ENCODE results near the gene FOXC2. TPM values are rescaled to one million over a fixed set of nuclear protein-coding genes. Genes with fewer than 3 reads are reported as not detected.
A peak's percentile ranks its signal among the peaks of the same experiment; 100 is the strongest.

Gene FOXC2
- total and polyA plus RNA-seq, 2 donors (not counting 3 experiments of a cell fraction or from before 2014, with no cell fraction given), result 7.7 to 44.0 TPM

DNA sequence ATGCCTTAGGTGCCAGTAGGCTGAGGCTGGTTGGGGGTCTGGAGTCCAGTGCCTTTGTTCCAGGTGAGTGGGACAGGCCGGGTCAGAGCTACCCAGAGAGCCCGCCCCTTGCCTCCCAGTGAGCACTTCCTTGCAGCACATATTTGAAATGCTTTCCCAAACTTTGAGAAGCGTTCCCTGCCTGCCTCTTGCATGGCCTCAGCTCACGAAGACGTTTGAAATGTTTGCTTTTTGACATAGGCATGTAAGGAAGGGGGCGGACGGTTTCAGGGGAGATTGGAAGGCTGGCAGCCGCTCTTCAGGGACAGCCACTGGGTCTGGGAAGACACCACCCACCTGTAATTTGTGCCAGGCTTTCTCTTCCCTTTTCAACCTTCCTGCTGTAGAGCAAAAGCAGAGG is 6.6 kb downstream of the FOXC2 start:
- POLR2A ChIA-PET, result no interaction called here
- Histone ChIP-seq H3K9ac (replicated peaks; ENCODE audit: extremely low read depth, insufficient read depth, low read length) (no peak overlapping the region), H4K20me1 (replicated peaks; ENCODE audit: control insufficient read depth, extremely low read depth, insufficient read depth, low read length) (no peaks in the 10 kb centered on the region), H3K27ac (ENCODE audit: insufficient read depth, low read depth, low read length) (peak overlapping the region; percentile 78), H3K9me1 (replicated peaks; ENCODE audit: control insufficient read depth, extremely low read depth, insufficient read depth, low read length) (no peaks in the 10 kb centered on the region), H3K36me3 (ENCODE audit: control insufficient read depth in 2 of 2, extremely low read depth in 1 of 2, insufficient read depth in 2 of 2, low read length in 2 of 2) (peaks cover 5 to 10% of the 10 kb centered on the region in 2 experiments), H3K27me3 (ENCODE audit: control insufficient read depth in 2 of 2, insufficient read depth in 2 of 2, low read length in 2 of 2) (no peaks in the 10 kb centered on the region), H3K4me2 (ENCODE audit: insufficient read depth, low read length) (peak overlapping the region; percentile 76), H3K4me3 (replicated peaks in 1 of 3; ENCODE audit: insufficient read depth in 1 of 3, low read depth in 1 of 3, low read length in 3 of 3) (no peak overlapping the region), H2AFZ (ENCODE audit: low read depth, low read length) (no peak overlapping the region), H3K9me3 (replicated peaks; ENCODE audit: control insufficient read depth, insufficient read depth, low read length) (no peaks in the 10 kb centered on the region), H3K4me1 (ENCODE audit: control insufficient read depth, extremely low read depth, insufficient read depth, low read length) (peaks cover 56% of the 10 kb centered on the region), H3K79me2 (ENCODE audit: control insufficient read depth, insufficient read depth, low read length) (peaks cover 89% of the 10 kb centered on the region)
- no peak for TF ChIP-seq MYC (IDR thresholded peaks at IDR 0.05; ENCODE audit: low read depth, low read length)
- no peak for TF ChIP-seq EZH2 (IDR thresholded peaks at IDR 0.05; ENCODE audit: borderline replicate concordance, low read depth, low read length, severe bottlenecking)
- peak; percentile 61 for TF ChIP-seq POLR2A (IDR thresholded peaks at IDR 0.05; ENCODE audit: low read depth, low read length)
- TF ChIP-seq POLR2AphosphoS5 (IDR thresholded peaks at IDR 0.05; ENCODE audit: insufficient read depth, low read depth, low read length), result no peak
- no peak for TF ChIP-seq MAX (IDR thresholded peaks at IDR 0.05; ENCODE audit: insufficient read depth, insufficient read length)
- no peak for TF ChIP-seq JUN (IDR thresholded peaks at IDR 0.05; ENCODE audit: borderline replicate concordance, insufficient read depth, insufficient read length, low read depth)
- FAIRE-seq (peak; percentile 40), DNase-seq (ENCODE audit: low read depth, low spot score) (no peak)
- intact Hi-C loops (cut with micrococcal nuclease) (no loop called here), dilution Hi-C loops (cut with MboI; ENCODE audit: extremely low pct_ligation_motif_present, low sequenced_read_pairs) (no loop called here)
- CTCF ChIA-PET, result interaction anchor here (1.1 to 1.5 kb wide), 4 partner anchors 9 to 489 kb away, joined by 3 to 4 read pairs (median 3); no protein-coding TSS in a partner anchor
- no TSS peak for BruUV-seq (replicated peaks)

DNA sequence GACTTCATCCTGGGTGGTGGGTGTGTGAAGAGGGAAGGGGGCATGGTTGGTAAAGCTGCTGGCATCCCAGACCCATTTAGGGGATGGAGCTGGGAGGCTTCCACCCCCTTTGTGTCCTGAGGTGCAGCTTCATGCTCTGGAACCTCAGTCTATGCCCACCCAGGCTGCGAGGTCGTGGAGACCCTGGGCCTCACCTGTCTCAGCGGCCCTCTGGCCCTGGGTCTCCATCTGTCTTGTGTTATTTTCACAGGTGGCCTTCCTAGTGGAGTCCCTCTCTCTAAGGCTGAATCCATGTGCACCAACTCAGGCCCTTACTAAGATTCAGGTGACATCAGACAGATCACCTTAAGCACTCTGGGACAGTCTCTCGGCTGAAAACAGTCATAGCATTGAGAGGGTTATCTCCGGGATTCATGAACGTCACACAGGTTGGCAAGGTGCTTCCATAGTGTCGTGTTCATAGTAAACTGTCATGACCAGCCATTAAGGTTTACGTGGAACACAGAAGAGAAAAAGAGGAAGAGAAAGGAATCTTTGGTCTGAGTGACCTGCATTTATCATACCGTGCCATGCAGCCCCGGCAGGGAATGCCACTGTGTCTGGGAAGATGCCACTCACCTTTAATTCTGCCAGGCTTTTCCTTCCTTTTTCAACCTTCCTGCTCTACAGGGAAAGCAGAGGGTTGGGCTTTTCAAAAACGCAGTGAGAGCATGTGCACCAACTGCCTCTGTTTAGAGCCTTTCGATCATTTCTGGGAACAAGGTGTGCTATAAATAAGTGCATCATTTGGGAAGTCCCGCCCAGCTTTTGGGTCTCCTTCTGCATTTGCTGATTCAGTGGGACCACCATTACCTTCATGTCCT is 7.2 kb downstream of the FOXC2 start:
- TF ChIP-seq, protein P1, sequence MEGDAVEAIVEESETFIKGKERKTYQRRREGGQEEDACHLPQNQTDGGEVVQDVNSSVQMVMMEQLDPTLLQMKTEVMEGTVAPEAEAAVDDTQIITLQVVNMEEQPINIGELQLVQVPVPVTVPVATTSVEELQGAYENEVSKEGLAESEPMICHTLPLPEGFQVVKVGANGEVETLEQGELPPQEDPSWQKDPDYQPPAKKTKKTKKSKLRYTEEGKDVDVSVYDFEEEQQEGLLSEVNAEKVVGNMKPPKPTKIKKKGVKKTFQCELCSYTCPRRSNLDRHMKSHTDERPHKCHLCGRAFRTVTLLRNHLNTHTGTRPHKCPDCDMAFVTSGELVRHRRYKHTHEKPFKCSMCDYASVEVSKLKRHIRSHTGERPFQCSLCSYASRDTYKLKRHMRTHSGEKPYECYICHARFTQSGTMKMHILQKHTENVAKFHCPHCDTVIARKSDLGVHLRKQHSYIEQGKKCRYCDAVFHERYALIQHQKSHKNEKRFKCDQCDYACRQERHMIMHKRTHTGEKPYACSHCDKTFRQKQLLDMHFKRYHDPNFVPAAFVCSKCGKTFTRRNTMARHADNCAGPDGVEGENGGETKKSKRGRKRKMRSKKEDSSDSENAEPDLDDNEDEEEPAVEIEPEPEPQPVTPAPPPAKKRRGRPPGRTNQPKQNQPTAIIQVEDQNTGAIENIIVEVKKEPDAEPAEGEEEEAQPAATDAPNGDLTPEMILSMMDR (IDR thresholded peaks at IDR 0.05; ENCODE audit: extremely low read depth in 1 of 2, insufficient read depth in 1 of 2, low read depth in 1 of 2, low read length in 2 of 2), result no peak
- no peak for TF ChIP-seq MAX (IDR thresholded peaks at IDR 0.05; ENCODE audit: insufficient read depth, insufficient read length)
- TF ChIP-seq JUN (IDR thresholded peaks at IDR 0.05; ENCODE audit: borderline replicate concordance, insufficient read depth, insufficient read length, low read depth), result no peak
- TF ChIP-seq MYC (IDR thresholded peaks at IDR 0.05; ENCODE audit: low read depth, low read length), result no peak
- TF ChIP-seq GATA2 (IDR thresholded peaks at IDR 0.05; ENCODE audit: insufficient read depth, insufficient read length, low read depth, low read length), result no peak
- no peak for TF ChIP-seq FOS (IDR thresholded peaks at IDR 0.05; ENCODE audit: borderline replicate concordance, insufficient read depth, low read length)
- no peak for TF ChIP-seq POLR2A (IDR thresholded peaks at IDR 0.05; ENCODE audit: low read depth, low read length)
- TF ChIP-seq POLR2AphosphoS5 (IDR thresholded peaks at IDR 0.05; ENCODE audit: insufficient read depth, low read depth, low read length), result no peak
- TF ChIP-seq EZH2 (IDR thresholded peaks at IDR 0.05; ENCODE audit: borderline replicate concordance, low read depth, low read length, severe bottlenecking), result no peak
- peak; percentile 15 for FAIRE-seq
- Histone ChIP-seq H3K9me3 (replicated peaks; ENCODE audit: control insufficient read depth, insufficient read depth, low read length) (no peaks in the 10 kb centered on the region), H3K4me3 (replicated peaks in 1 of 3; ENCODE audit: insufficient read depth in 1 of 3, low read depth in 1 of 3, low read length in 3 of 3) (no peak overlapping the region), H3K27me3 (ENCODE audit: control insufficient read depth in 2 of 2, insufficient read depth in 2 of 2, low read length in 2 of 2) (no peaks in the 10 kb centered on the region), H3K4me2 (ENCODE audit: insufficient read depth, low read length) (no peak overlapping the region), H3K9ac (replicated peaks; ENCODE audit: extremely low read depth, insufficient read depth, low read length) (no peak overlapping the region), H3K79me2 (ENCODE audit: control insufficient read depth, insufficient read depth, low read length) (peaks cover 86% of the 10 kb centered on the region), H2AFZ (ENCODE audit: low read depth, low read length) (no peak overlapping the region), H3K27ac (ENCODE audit: insufficient read depth, low read depth, low read length) (no peak overlapping the region), H4K20me1 (replicated peaks; ENCODE audit: control insufficient read depth, extremely low read depth, insufficient read depth, low read length) (no peaks in the 10 kb centered on the region), H3K4me1 (ENCODE audit: control insufficient read depth, extremely low read depth, insufficient read depth, low read length) (peaks cover 56% of the 10 kb centered on the region), H3K9me1 (replicated peaks; ENCODE audit: control insufficient read depth, extremely low read depth, insufficient read depth, low read length) (no peaks in the 10 kb centered on the region), H3K36me3 (ENCODE audit: control insufficient read depth in 2 of 2, extremely low read depth in 1 of 2, insufficient read depth in 2 of 2, low read length in 2 of 2) (peaks cover 5 to 10% of the 10 kb centered on the region in 2 experiments)
- dilution Hi-C loops (cut with MboI; ENCODE audit: extremely low pct_ligation_motif_present, low sequenced_read_pairs) (no loop called here), intact Hi-C loops (cut with micrococcal nuclease) (no loop called here)
- no peak for DNase-seq (ENCODE audit: low read depth, low spot score)
- ChIA-PET POLR2A (no interaction called here), CTCF (interaction anchor here (1.1 to 3.1 kb wide), 8 partner anchors 9 to 488 kb away, joined by 3 to 36 read pairs (median 10); no protein-coding TSS in a partner anchor)
- BruUV-seq (replicated peaks), result no TSS peak

Measured in endothelial cell of umbilical vein (primary cell).